Heart left ventricle (tissue), 16 donors: ENCODE data around the gene CSRP1. TPM values are rescaled to one million over a fixed set of nuclear protein-coding genes. Genes with fewer than 3 reads are reported as not detected.
"Not testable (repeated sequence)": the region's sequence is repeated elsewhere in the genome, so short reads cannot be mapped to it uniquely, and the experiment has no call there.

Experiments
- ATAC-seq, 4 donors: fragments of 200-7000 bp; cut with Tn5 transposase; one replicate each; pipeline ENCODE4 v1.9.1; 2020 to 2022; ENCODE audit warnings: moderate library complexity in 4 of 4, mild to moderate bottlenecking in 3 of 4, moderate number of reproducible peaks in 1 of 4
- DNase-seq, 5 donors: peaks; one replicate each; pipeline ENCODE4 v3.0.0-alpha.2; 2020
- H3K27ac ChIP-seq, 12 donors: fragments of 200-600 bp; sonication (generic) in 4 of 12; one replicate each; pipeline versions ENCODE4 v1.5.0 to v1.8.0; 2016 to 2022; ENCODE audit warnings: mild to moderate bottlenecking in 2 of 12
- H3K27me3 ChIP-seq, 9 donors: fragments of 200-600 bp; sonication (generic) in 2 of 9; one replicate each; pipeline versions ENCODE4 v1.5.1 to v1.8.0; 2016 to 2022; ENCODE audit warnings: mild to moderate bottlenecking in 3 of 9
- H3K36me3 ChIP-seq, 9 donors: fragments of 200-600 bp; sonication (generic) in 2 of 9; one replicate each; pipeline versions ENCODE4 v1.5.0 to v1.8.0; 2018 to 2022; ENCODE audit warnings: mild to moderate bottlenecking in 2 of 9
- H3K4me1 ChIP-seq, 12 donors: fragments of 200-600 bp; sonication (generic) in 4 of 12; one replicate each; pipeline versions ENCODE4 v1.5.0 to v1.8.0; 2016 to 2022; ENCODE audit warnings: mild to moderate bottlenecking in 3 of 12
- H3K4me3 ChIP-seq, 12 donors: fragments of 200-600 bp; sonication (generic) in 4 of 12; one replicate each; pipeline versions ENCODE4 v1.5.0 to v1.8.0; 2017 to 2022; ENCODE audit warnings: mild to moderate bottlenecking in 9 of 12, moderate library complexity in 4 of 12
- H3K9me3 ChIP-seq, 12 donors: fragments of 200-600 bp; sonication (generic) in 4 of 12; one replicate each; pipeline versions ENCODE4 v1.5.0 to v1.8.0; 2016 to 2022; ENCODE audit warnings: mild to moderate bottlenecking in 1 of 12
- CTCF ChIP-seq, 12 donors: fragments of 200-600 bp; sonication (generic) in 4 of 12; IDR thresholded peaks; one replicate each; pipeline versions ENCODE4 v1.5.0 to v1.8.0; 2018 to 2022; ENCODE audit warnings: antibody characterized with exemption in 12 of 12, mild to moderate bottlenecking in 5 of 12
- POLR2A ChIP-seq, 2 donors: fragments of 450-650 bp; IDR thresholded peaks; one replicate each; pipeline ENCODE4 v1.6.1; 2017; ENCODE audit warnings: antibody characterized with exemption in 2 of 2, mild to moderate bottlenecking in 2 of 2, moderate library complexity in 2 of 2
- WGBS, 4 donors: extraction: QIAGEN DNeasy Blood & Tissue Kit in 2 of 4; methylation state at CpG; one replicate each; pipeline versions ENCODE4 v1.1.5 to v1.1.7; 2013 to 2018; 5-methylcytosine and 5-hydroxymethylcytosine counted together
- intact Hi-C, 10 donors: fragments of 100-400 bp; cut with DNase I; formaldehyde crosslinking; loops; one replicate each; pipeline versions ENCODE4 v1.11.1 to v1.14.2; 2022
- polyA plus RNA-seq, 2 donors: library from polyadenylated mRNA; stranded (reverse); fragments of 200-250 nt; gene quantifications; one replicate each; pipeline ENCODE4 v1.2.3, GENCODE V29; 2013
- total RNA-seq, 9 donors: library from RNA; depleted of rRNA in 2 of 9; stranded (reverse); fragments of >200 nt in 2 of 9; fragmentation: NEBNext Ultra II Directional in 3 of 9; extraction: Animal tissue kit (Norgen Biotek cat#: 25700) in 3 of 9; gene quantifications; one replicate each; pipeline versions ENCODE4 v1.1.0 to v1.2.4, GENCODE V29; 2016 to 2023
- donor health status: ischemic (EF 13 %, LVEDD 7.1; RV severe dilation, severe dysfunction).
- donor health status: healthy with polysubstance abuse.
- donor health status: DM: no; HTN: yes; CAD: no.
- donor health status: DM: no; HTN: no; CAD: no.
- donor health status: ischemic (EF 25% LVEDD 6.9; RV normal size, moderate dysfunction).
- donor health status: ischemic (EF 25% LVEDD 5.7; RV mildly dilated, moderate dysfunction).
- donor health status: healthy.
- donor health status: DM: yes; HTN: yes; CAD: no.
- donor health status: ischemic (EF 35%, LVEDD 5.7; RV mildly dilated, moderate dysfunction).
- donor health status: nonischemic (EF 11% LVEDD 7.7; RV severe dilation, severe dysfunction).
- donor health status: DM: yes; HTN: yes; CAD: no.
- donor health status: PGD.
- donor health status: ischemic (EF 29% LVEDD 5.4; RV normal size, mild dysfunction).
- donor health status: nonischemic (EF 23%, LVEDD 6.1; RV moderate dilation, normal function).

Gene CSRP1
- total and polyA plus RNA-seq, 11 donors = 35.8 to 325 (median 78.6) TPM

- Histone ChIP-seq H3K4me1 (peaks cover 2 to 20% (median 13%) of the 10 kb centered on the region in 12 donors), H3K27me3 (no peaks in the 10 kb centered on the region), H3K4me3 (no peak overlapping the region), H3K36me3 (no peaks in the 10 kb centered on the region), H3K9me3 (no peaks in the 10 kb centered on the region), H3K27ac (no peak overlapping the region)
- DNase-seq (no peak), ATAC-seq (no peak)
- intact Hi-C loops = loop anchor here in 2 of 10 donors (5.0 kb wide), 2 partner anchors 34 to 39 kb away; no protein-coding TSS in a partner anchor
- no peak for TF ChIP-seq POLR2A (IDR thresholded peaks at IDR 0.05)
- no peak for TF ChIP-seq CTCF (IDR thresholded peaks at IDR 0.05)
- 89 to 92% (median 90%) methylated on average over 8 of the region's 8 CpGs for WGBS, 4 donors
Measured at GRCh38 chr1:201475915-201476669, 30.8 kb downstream of the CSRP1 start.

- H3K27ac ChIP-seq = no peak overlapping the region
- TF ChIP-seq POLR2A (IDR thresholded peaks at IDR 0.05) (no peak), CTCF (IDR thresholded peaks at IDR 0.05) (no peak)
- no peak for DNase-seq
- H3K36me3 ChIP-seq = no peaks in the 10 kb centered on the region
- peaks cover 0 to 12% (median 4%) of the 10 kb centered on the region in 12 donors for H3K4me1 ChIP-seq
- 79 to 82% (median 81%) methylated on average over 2 of the region's 2 CpGs for WGBS, 4 donors
- H3K9me3 ChIP-seq = no peaks in the 10 kb centered on the region
- no peak for ATAC-seq
- H3K4me3 ChIP-seq = no peak overlapping the region
- no peaks in the 10 kb centered on the region for H3K27me3 ChIP-seq
- intact Hi-C loops = loop anchor here in 2 of 10 donors (5.0 kb wide), 2 partner anchors 33 to 38 kb away; no protein-coding TSS in a partner anchor
Measured at GRCh38 chr1:201475130-201475529, 31.8 kb downstream of the CSRP1 start.

GRCh38 chr1:201473296-201473695, 33.6 kb downstream of the CSRP1 start:
- WGBS, 4 donors = 93 to 99% (median 95%) methylated on average over 2 of the region's 2 CpGs
- H3K27ac ChIP-seq = no peak overlapping the region
- H3K9me3 ChIP-seq = no peaks in the 10 kb centered on the region
- H3K4me1 ChIP-seq = peaks cover 0 to 14% (median 7%) of the 10 kb centered on the region in 12 donors
- ATAC-seq (no peak), DNase-seq (no peak)
- intact Hi-C loops = no loop called here
- no peak overlapping the region for H3K4me3 ChIP-seq
- TF ChIP-seq CTCF (IDR thresholded peaks at IDR 0.05) (no peak), POLR2A (IDR thresholded peaks at IDR 0.05) (no peak)
- peaks cover 0 to 16% (median 0%) of the 10 kb centered on the region in 9 donors for H3K27me3 ChIP-seq
- H3K36me3 ChIP-seq = no peaks in the 10 kb centered on the region

- H3K36me3 ChIP-seq, intact Hi-C loops, ATAC-seq, H3K9me3 ChIP-seq, DNase-seq, H3K4me3 ChIP-seq: not testable (repeated sequence)
- Histone ChIP-seq H3K4me1 (peaks cover 0 to 24% (median 8%) of the 10 kb centered on the region in 12 donors), H3K27ac (peak overlapping the region in 1 of 12 donors; percentile 18), H3K27me3 (peaks cover 0 to 18% (median 0%) of the 10 kb centered on the region in 9 donors)
- WGBS, 4 donors = 90 to 98% (median 95%) methylated on average over 8 of the region's 8 CpGs
Measured at GRCh38 chr1:201472321-201472720, 34.6 kb downstream of the CSRP1 start.
